ENCODE results near the gene ZSCAN10. TPM values are rescaled to one million over a fixed set of nuclear protein-coding genes. Genes with fewer than 3 reads are reported as not detected.

The ZSCAN10 gene
- total RNA-seq, 1 experiment from 2014 or later: not detected

- intact Hi-C loops (cut with micrococcal nuclease): no loop called here
- no peak overlapping the region for H3K9ac ChIP-seq (ENCODE audit: low read length)
- no peaks in the 10 kb centered on the region for H3K9me3 ChIP-seq (ENCODE audit: low read length)
- H2AFZ ChIP-seq (ENCODE audit: low read length): no peak overlapping the region
- no peaks in the 10 kb centered on the region for H3K27me3 ChIP-seq (ENCODE audit: low read length)
- TF ChIP-seq EZH2phosphoT487 (IDR thresholded peaks at IDR 0.05; ENCODE audit: borderline replicate concordance, low read length) (no peak), EZH2 (IDR thresholded peaks at IDR 0.05; ENCODE audit: low read length, unreplicated experiment) (no peak), CTCF (conservative IDR thresholded peaks at IDR 0.05; ENCODE audit: low read depth, low read length) (no peak)
- ChIA-PET POLR2A (ENCODE audit: unreplicated experiment) (interaction anchor here (0.6 kb wide), 1 partner anchor 28 kb away, joined by 17 read pairs; no protein-coding TSS in a partner anchor), CTCF (no interaction called here)
- H3K4me1 ChIP-seq (ENCODE audit: insufficient read depth, low read length): no peaks in the 10 kb centered on the region
- H3K9me2 ChIP-seq (replicated peaks; ENCODE audit: low read length): no peaks in the 10 kb centered on the region
- no peak overlapping the region for H3K4me3 ChIP-seq (ENCODE audit: low read length)
- ATAC-seq (no peak), DNase-seq (no peak)
- H3K4me2 ChIP-seq (ENCODE audit: low read length): no peak overlapping the region
- H4K20me1 ChIP-seq (ENCODE audit: low read length): no peaks in the 10 kb centered on the region
- no peaks in the 10 kb centered on the region for H3K79me2 ChIP-seq (ENCODE audit: low read length)
- no peaks in the 10 kb centered on the region for H3F3A ChIP-seq (ENCODE audit: low read length, unreplicated experiment)
- no TSS peak for BruUV-seq (replicated peaks)
- no peak overlapping the region for H3K27ac ChIP-seq (ENCODE audit: low read length)
- no peaks in the 10 kb centered on the region for H3K36me3 ChIP-seq (ENCODE audit: low read depth, low read length)
Observed at GRCh38 chr16:3075523-3075915, 23.6 kb downstream of the ZSCAN10 start.

GRCh38 chr16:3074860-3075522 lies 24.1 kb downstream of the ZSCAN10 start:
- DNase-seq (no peak), ATAC-seq (no peak)
- ChIA-PET POLR2A (ENCODE audit: unreplicated experiment) (interaction anchor here (0.6 kb wide), 1 partner anchor 27 kb away, joined by 17 read pairs; no protein-coding TSS in a partner anchor), CTCF (no interaction called here)
- Histone ChIP-seq H3K9me2 (replicated peaks; ENCODE audit: low read length) (no peaks in the 10 kb centered on the region), H4K20me1 (ENCODE audit: low read length) (no peaks in the 10 kb centered on the region), H3K4me2 (ENCODE audit: low read length) (no peak overlapping the region), H3K27me3 (ENCODE audit: low read length) (no peaks in the 10 kb centered on the region), H3K36me3 (ENCODE audit: low read depth, low read length) (no peaks in the 10 kb centered on the region), H3K79me2 (ENCODE audit: low read length) (no peaks in the 10 kb centered on the region), H3K4me1 (ENCODE audit: insufficient read depth, low read length) (no peaks in the 10 kb centered on the region), H3K4me3 (ENCODE audit: low read length) (no peak overlapping the region), H3K9me3 (ENCODE audit: low read length) (no peaks in the 10 kb centered on the region), H3F3A (ENCODE audit: low read length, unreplicated experiment) (no peaks in the 10 kb centered on the region), H3K9ac (ENCODE audit: low read length) (no peak overlapping the region), H2AFZ (ENCODE audit: low read length) (no peak overlapping the region), H3K27ac (ENCODE audit: low read length) (no peak overlapping the region)
- BruUV-seq (replicated peaks): no TSS peak
- TF ChIP-seq CTCF (conservative IDR thresholded peaks at IDR 0.05; ENCODE audit: low read depth, low read length) (no peak), EZH2phosphoT487 (IDR thresholded peaks at IDR 0.05; ENCODE audit: borderline replicate concordance, low read length) (no peak), EZH2 (IDR thresholded peaks at IDR 0.05; ENCODE audit: low read length, unreplicated experiment) (no peak)
- intact Hi-C loops (cut with micrococcal nuclease): no loop called here

GRCh38 chr16:3073448-3073847 lies 25.6 kb downstream of the ZSCAN10 start:
- ATAC-seq: no peak
- CTCF ChIA-PET: no interaction called here
- no TSS peak for BruUV-seq (replicated peaks)

More at GRCh38 chr16:3073448-3073847, 25.6 kb downstream of the ZSCAN10 start:
- Histone ChIP-seq H3K36me3 (ENCODE audit: low read depth, low read length) (no peaks in the 10 kb centered on the region), H3K4me1 (ENCODE audit: insufficient read depth, low read length) (no peaks in the 10 kb centered on the region), H3K27ac (ENCODE audit: low read length) (no peak overlapping the region), H3K9me3 (ENCODE audit: low read length) (no peaks in the 10 kb centered on the region), H3K9me2 (replicated peaks; ENCODE audit: low read length) (no peaks in the 10 kb centered on the region), H3K79me2 (ENCODE audit: low read length) (no peaks in the 10 kb centered on the region), H3K27me3 (ENCODE audit: low read length) (no peaks in the 10 kb centered on the region), H3K4me3 (ENCODE audit: low read length) (no peak overlapping the region), H2AFZ (ENCODE audit: low read length) (no peak overlapping the region), H3K4me2 (ENCODE audit: low read length) (no peak overlapping the region), H3K9ac (ENCODE audit: low read length) (no peak overlapping the region), H3F3A (ENCODE audit: low read length, unreplicated experiment) (no peaks in the 10 kb centered on the region), H4K20me1 (ENCODE audit: low read length) (no peaks in the 10 kb centered on the region)
- intact Hi-C loops (cut with micrococcal nuclease): no loop called here
- POLR2A ChIA-PET (ENCODE audit: unreplicated experiment): no interaction called here
- no peak for DNase-seq
- TF ChIP-seq CTCF (conservative IDR thresholded peaks at IDR 0.05; ENCODE audit: low read depth, low read length): no peak
- TF ChIP-seq EZH2 (IDR thresholded peaks at IDR 0.05; ENCODE audit: low read length, unreplicated experiment): no peak
- TF ChIP-seq EZH2phosphoT487 (IDR thresholded peaks at IDR 0.05; ENCODE audit: borderline replicate concordance, low read length): no peak

Measured in PC-3 (cell line).